GM21360 (cell line): Measurements from ENCODE around the gene APOBEC3C.
"Not testable (repeated sequence)": the region's sequence is repeated elsewhere in the genome, so short reads cannot be mapped to it uniquely, and the experiment has no call there.

Experiments used
- ATAC-seq: cut with Tn5 transposase; IDR thresholded peaks from one replicate; pipeline ENCODE4 v1.9.1; 2021; ENCODE audit warnings: mild to moderate bottlenecking, moderate library complexity; ENCODE audit not compliant: unreplicated experiment

Gene APOBEC3C

DNA sequence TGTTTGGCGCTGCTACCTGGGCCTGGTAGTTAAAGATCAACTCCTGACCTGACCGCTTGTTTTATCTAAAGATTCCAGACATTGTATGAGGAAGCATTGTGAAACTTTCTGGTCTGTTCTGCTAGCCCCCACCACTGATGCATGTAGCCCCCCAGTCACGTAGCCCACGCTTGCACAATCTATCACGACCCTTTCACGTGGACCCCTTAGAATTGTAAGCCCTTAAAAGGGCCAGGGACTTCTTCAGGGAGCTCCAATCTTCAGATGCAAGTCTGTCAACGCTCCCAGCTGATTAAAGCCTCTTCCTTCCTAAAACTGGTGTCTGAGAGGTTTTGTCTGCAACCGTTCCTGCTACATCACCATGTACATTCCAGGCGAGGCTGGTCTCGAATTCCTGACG, 41.6 kb downstream of the APOBEC3C start:
- ATAC-seq: no peak

DNA sequence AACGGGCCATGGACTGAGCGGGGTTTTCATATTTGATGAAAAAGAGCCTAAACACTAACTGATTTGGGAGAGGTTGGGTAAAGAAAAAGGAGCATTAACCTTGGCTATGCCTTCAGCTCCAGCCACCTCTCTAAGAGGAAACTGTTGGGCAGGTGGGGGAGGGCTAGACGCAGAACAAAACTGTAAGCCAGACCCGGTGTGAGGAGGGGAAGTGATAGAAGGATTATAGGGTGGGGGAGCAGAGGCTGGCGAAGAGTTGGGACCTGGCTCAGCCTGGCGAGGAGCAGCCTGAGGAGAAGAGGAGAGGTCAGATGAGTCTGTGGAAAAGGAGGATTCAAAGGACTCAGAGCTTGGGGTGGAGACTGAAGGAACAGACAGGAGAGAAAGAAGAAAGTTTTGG, 47.2 kb downstream of the APOBEC3C start:
- ATAC-seq: not testable (repeated sequence)

DNA sequence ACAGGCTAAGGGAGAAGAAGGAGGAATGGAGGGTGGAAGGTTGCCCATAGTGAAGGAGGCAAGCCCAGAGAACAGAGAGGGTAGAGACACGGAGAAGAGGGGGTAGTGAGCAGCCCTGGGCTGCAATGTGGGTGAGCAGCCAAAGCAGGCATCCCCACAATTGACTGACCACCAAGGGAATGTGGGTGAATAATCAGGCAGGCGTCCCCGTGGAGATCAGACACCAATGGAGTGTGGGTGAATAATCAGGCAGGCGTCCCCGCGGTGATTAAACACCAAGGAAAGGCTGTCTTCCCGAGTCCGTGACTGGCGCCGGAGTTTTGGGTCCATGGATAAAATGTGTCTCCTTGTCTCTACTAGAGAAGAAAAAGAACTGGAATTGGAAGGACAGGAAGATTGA, 47.9 kb downstream of the APOBEC3C start:
- ATAC-seq: not testable (repeated sequence)

DNA sequence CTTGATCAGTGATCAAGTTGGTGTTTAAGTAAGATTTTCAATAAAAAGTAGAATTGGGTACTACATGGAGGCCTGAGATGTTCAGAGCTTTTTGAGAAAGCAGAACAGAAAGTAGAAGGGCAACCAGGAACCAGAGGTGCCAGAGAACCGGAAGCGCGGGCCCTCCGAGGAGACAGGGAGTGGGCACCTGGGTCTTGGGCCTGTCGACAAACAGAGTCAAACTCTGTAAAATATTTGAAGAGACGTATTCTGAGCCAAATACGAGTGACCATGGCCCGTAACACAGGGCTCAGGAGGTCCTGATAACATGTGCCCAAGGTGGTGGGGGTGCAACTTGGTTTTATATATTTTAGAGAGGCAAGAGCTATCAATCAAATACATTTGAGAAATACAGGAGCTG, 49.8 kb downstream of the APOBEC3C start:
- not testable (repeated sequence) for ATAC-seq

DNA sequence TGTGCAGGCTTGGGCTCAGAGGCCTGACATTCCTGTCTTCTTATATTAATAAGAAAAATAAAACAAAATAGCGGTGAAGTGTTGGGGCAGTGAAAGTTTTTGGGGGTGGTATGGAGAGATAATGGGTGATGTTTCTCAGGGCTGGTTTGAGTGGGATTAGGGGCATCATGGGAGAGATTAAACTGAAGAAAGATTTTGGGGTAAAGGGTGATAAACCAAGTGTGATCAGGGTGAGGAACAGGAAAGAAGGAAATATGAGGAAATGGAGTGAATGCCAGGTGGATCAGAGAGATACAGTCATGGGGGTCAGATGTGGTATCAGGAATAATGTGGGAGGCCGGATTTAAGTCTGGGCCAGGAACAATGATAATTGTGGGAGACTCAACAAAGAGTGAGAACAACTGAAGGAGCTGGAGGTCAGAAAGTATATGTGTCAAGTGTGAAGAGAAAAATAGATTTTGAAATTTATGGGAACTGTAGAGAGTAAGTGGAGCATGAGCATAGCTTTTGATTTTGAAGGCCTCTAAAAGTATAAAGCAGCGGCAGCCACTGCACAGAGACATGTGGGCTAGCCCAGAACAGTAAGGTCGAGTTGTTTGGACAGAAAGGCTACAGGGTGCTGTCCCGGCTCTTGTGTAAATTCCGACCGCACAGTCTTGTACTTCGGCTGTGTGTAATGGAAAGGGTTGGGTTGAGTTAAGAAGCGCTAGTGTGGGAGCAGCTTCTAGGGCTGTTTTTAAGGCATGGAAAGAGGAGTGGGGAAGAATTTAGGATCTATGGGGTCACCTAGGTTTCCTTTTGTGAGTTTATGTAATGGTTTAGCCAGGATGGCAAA, 52.6 kb downstream of the APOBEC3C start:
- ATAC-seq: not testable (repeated sequence)

DNA sequence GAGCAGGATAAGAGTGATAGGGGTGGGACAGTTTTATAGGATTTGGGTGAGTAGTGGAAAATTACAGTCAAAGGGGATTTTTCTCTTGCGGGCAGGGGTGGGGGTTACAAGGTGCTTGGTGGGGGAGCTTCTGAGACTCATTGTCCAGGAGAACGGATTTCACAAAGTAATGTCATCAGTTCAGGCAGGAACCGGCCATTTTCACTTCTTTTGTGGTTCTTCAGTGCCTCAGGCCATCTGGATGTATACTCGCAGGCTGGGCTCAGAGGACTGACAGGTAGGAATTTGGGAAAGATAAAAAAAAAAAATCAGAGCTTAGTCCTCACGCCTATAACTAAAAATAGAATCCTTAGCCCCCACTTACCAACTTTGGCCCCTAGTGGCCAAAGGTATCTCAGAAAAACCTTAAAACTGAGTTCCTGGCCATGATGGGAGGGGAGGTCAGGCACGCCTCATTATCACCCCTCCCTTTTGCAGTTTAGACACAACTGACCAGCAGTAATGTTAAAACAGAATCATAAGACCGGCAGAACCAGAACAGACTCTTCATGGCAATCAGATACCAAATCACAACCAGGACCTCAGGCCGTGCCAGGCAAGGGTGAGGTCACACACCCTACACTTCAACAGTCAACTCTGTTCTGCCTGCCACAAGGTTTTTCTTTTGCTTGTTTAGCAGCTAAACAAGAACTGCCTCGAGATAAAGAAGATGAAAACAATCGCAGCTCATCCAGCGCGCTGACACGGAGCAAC, 54.2 kb downstream of the APOBEC3C start:
- ATAC-seq: no peak
